Hepatocyte (in vitro differentiated cells): Measurements from ENCODE around the gene SLC12A1. TPM values are rescaled to one million over a fixed set of nuclear protein-coding genes. Genes with fewer than 3 reads are reported as not detected.

Experiments used
- DNase-seq: peaks from one replicate; pipeline ENCODE4 v3.0.0-alpha.2; 2016; ENCODE audit warnings: low spot score
- H2AFZ ChIP-seq: fragments of 200-600 bp; sonication (generic); 2 replicates; pipeline ENCODE4 v1.6.0; 2016; ENCODE audit warnings: antibody characterized with exemption, mild to moderate bottlenecking
- H3K27ac ChIP-seq: fragments of 200-600 bp; sonication (generic); 2 replicates; pipeline ENCODE4 v1.5.1; 2016; ENCODE audit warnings: mild to moderate bottlenecking
- H3K27me3 ChIP-seq: fragments of 200-600 bp; sonication (generic); 2 replicates; pipeline ENCODE4 v1.6.1; 2016
- H3K36me3 ChIP-seq: fragments of 200-600 bp; sonication (generic); replicated peaks from 2 replicates; pipeline ENCODE4 v1.5.1; 2016; ENCODE audit warnings: low read depth; ENCODE audit not compliant: insufficient read depth
- H3K4me1 ChIP-seq: fragments of 200-600 bp; sonication (generic); 2 replicates; pipeline ENCODE4 v1.5.1; 2016; ENCODE audit warnings: mild to moderate bottlenecking, moderate library complexity; ENCODE audit not compliant: insufficient read depth
- H3K4me2 ChIP-seq: fragments of 200-600 bp; sonication (generic); 2 replicates; pipeline ENCODE4 v1.6.0; 2016
- H3K4me3 ChIP-seq: fragments of 200-600 bp; sonication (generic); 2 replicates; pipeline ENCODE4 v1.5.1; 2016; ENCODE audit warnings: mild to moderate bottlenecking
- H3K79me2 ChIP-seq: fragments of 200-600 bp; sonication (generic); 2 replicates; pipeline ENCODE4 v1.6.0; 2017; ENCODE audit warnings: mild to moderate bottlenecking
- H3K9me2 ChIP-seq: fragments of 200-600 bp; sonication (generic); replicated peaks from 2 replicates; pipeline ENCODE4 v1.6.0; 2017; ENCODE audit warnings: mild to moderate bottlenecking; ENCODE audit not compliant: insufficient read depth
- H3K9me3 ChIP-seq: fragments of 200-600 bp; sonication (generic); 2 replicates; pipeline ENCODE4 v1.5.1; 2016; ENCODE audit warnings: low read depth, mild to moderate bottlenecking
- H4K20me1 ChIP-seq: fragments of 200-600 bp; sonication (generic); 2 replicates; pipeline ENCODE4 v1.6.0; 2016; ENCODE audit warnings: mild to moderate bottlenecking; ENCODE audit not compliant: insufficient read depth, poor library complexity, severe bottlenecking
- CTCF ChIP-seq: fragments of 200-600 bp; sonication (generic); IDR thresholded peaks from 2 replicates; pipeline ENCODE4 v1.5.1; 2016; ENCODE audit warnings: antibody characterized with exemption, mild to moderate bottlenecking; ENCODE audit not compliant: poor library complexity
- EZH2 ChIP-seq: fragments of 200-600 bp; sonication (generic); IDR thresholded peaks from 2 replicates; pipeline ENCODE4 v1.6.1; 2016; ENCODE audit warnings: antibody characterized with exemption, mild to moderate bottlenecking, borderline replicate concordance
- EZH2phosphoT487 ChIP-seq: fragments of 200-600 bp; sonication (generic); IDR thresholded peaks from one replicate; pipeline ENCODE4 v1.6.1; 2018; ENCODE audit warnings: antibody characterized with exemption, mild to moderate bottlenecking, low read depth, moderate library complexity; ENCODE audit not compliant: unreplicated experiment, severe bottlenecking
- WGBS: methylation state at CpG from one replicate; pipeline ENCODE4 v1.1.6; 2016; ENCODE audit warnings: low lambda C conversion rate; ENCODE audit errors: missing lambda C conversion rate; 5-methylcytosine and 5-hydroxymethylcytosine counted together
- polyA plus RNA-seq: library from polyadenylated mRNA; unstranded; fragments of >200 nt; fragmentation: Nextera tagmentation; extraction: Ambion mirVana; gene quantifications from 2 replicates; pipeline ENCODE4 v1.2.1, GENCODE V29; 2016
- total RNA-seq: library from RNA; depleted of rRNA; stranded (reverse); fragments of >200 nt; gene quantifications from 2 replicates; pipeline ENCODE4 v1.2.3, GENCODE V29; 2014

The SLC12A1 gene
- total and polyA plus RNA-seq, 2 experiments from 2014 or later, result not detected

DNA sequence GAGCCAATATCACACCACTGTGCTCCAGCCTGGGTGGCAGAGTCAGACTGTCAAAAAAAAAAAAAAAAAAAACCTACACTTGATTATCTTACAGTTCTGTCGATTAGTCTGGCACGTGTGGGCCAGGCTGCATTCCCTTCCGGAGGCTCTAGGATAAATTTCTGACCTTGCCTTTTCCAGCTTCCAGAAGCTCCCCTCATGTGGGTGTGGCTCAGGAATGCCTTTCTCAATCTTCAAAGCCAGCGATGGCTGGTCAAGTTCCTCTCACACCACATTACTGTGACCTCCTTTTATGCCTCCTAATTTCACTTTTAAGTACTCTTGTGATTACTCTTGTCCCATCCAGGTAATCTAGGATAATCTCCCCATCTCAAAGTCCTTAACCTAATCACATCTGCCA lies 66.9 kb downstream of the SLC12A1 start:
- no peaks in the 10 kb centered on the region for H3K36me3 ChIP-seq
- peaks cover 4% of the 10 kb centered on the region for H3K27me3 ChIP-seq
- WGBS, result 54% methylated on average over 4 of the region's 4 CpGs
- H3K9me3 ChIP-seq, result no peaks in the 10 kb centered on the region
- H2AFZ ChIP-seq, result no peak overlapping the region
- H3K9me2 ChIP-seq, result no peaks in the 10 kb centered on the region
- H4K20me1 ChIP-seq, result no peaks in the 10 kb centered on the region
- H3K4me3 ChIP-seq, result no peak overlapping the region
- no peaks in the 10 kb centered on the region for H3K79me2 ChIP-seq
- TF ChIP-seq EZH2phosphoT487, result no peak
- H3K4me1 ChIP-seq, result no peaks in the 10 kb centered on the region
- DNase-seq, result no peak
- no peak overlapping the region for H3K4me2 ChIP-seq
- no peak overlapping the region for H3K27ac ChIP-seq

GRCh38 chr15:48278666-48279065 lies 72.6 kb downstream of the SLC12A1 start:
- Histone ChIP-seq H3K9me2 (no peaks in the 10 kb centered on the region), H3K4me1 (no peaks in the 10 kb centered on the region), H3K4me3 (no peak overlapping the region), H3K36me3 (no peaks in the 10 kb centered on the region), H3K9me3 (no peaks in the 10 kb centered on the region), H3K27me3 (peaks cover 4% of the 10 kb centered on the region), H3K79me2 (no peaks in the 10 kb centered on the region), H3K27ac (no peak overlapping the region), H4K20me1 (no peaks in the 10 kb centered on the region), H2AFZ (no peak overlapping the region), H3K4me2 (no peak overlapping the region)
- DNase-seq, result no peak
- TF ChIP-seq EZH2phosphoT487 (no peak), EZH2 (no peak), CTCF (no peak)

DNA sequence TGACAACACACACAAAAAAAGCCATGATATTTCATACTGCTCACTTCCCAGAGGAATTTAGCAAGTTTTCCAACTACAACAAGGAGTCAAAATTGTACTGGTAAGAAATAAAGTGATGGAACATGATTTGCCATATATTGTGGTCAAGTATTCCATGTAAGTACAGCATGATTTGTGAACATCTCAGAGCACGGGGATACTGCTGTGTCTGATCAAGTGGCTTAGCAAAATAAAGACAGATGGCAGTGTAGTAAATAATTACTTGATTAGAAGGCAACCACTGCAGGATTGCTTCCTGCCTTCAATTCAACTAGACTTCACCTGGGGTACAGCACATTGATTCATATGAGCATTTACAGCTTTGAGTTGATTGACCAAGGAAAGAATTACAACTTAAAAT lies 73.5 kb downstream of the SLC12A1 start:
- WGBS, result 60% methylated on average over 1 of the region's 1 CpG

GRCh38 chr15:48281674-48282073 lies 75.6 kb downstream of the SLC12A1 start:
- TF ChIP-seq EZH2 (no peak), CTCF (no peak), EZH2phosphoT487 (no peak)
- WGBS, result 89% methylated on average over 4 of the region's 4 CpGs
- Histone ChIP-seq H3K27ac (no peak overlapping the region), H4K20me1 (no peaks in the 10 kb centered on the region), H3K4me3 (no peak overlapping the region), H3K36me3 (no peaks in the 10 kb centered on the region), H3K27me3 (peaks cover 2% of the 10 kb centered on the region), H2AFZ (no peak overlapping the region), H3K9me3 (no peaks in the 10 kb centered on the region), H3K9me2 (no peaks in the 10 kb centered on the region), H3K4me1 (no peaks in the 10 kb centered on the region), H3K4me2 (no peak overlapping the region), H3K79me2 (no peaks in the 10 kb centered on the region)
- no peak for DNase-seq

More for the DNA sequence above, 73.5 kb downstream of the SLC12A1 start:
- H3K27me3 ChIP-seq, result peaks cover 4% of the 10 kb centered on the region
- H4K20me1 ChIP-seq, result no peaks in the 10 kb centered on the region
- TF ChIP-seq EZH2, result no peak
- TF ChIP-seq EZH2phosphoT487, result no peak
- TF ChIP-seq CTCF, result no peak
- H3K36me3 ChIP-seq, result no peaks in the 10 kb centered on the region
- no peak overlapping the region for H3K4me2 ChIP-seq
- no peaks in the 10 kb centered on the region for H3K9me2 ChIP-seq
- no peaks in the 10 kb centered on the region for H3K9me3 ChIP-seq
- H3K27ac ChIP-seq, result no peak overlapping the region
- H2AFZ ChIP-seq, result no peak overlapping the region
- DNase-seq, result no peak
- H3K79me2 ChIP-seq, result no peaks in the 10 kb centered on the region
- no peak overlapping the region for H3K4me3 ChIP-seq
- H3K4me1 ChIP-seq, result no peaks in the 10 kb centered on the region
